GM18867 (cell line): ENCODE results near the gene DAD1.
"Not testable (repeated sequence)": the region's sequence is repeated elsewhere in the genome, so short reads cannot be mapped to it uniquely, and the experiment has no call there.

Source experiments
- ATAC-seq: cut with Tn5 transposase; IDR thresholded peaks from one replicate; pipeline ENCODE4 v1.9.1; 2021; ENCODE audit warnings: mild to moderate bottlenecking, moderate library complexity; ENCODE audit not compliant: unreplicated experiment

The DAD1 gene

GRCh38 chr14:22553861-22554497 lies 35.0 kb downstream of the DAD1 start:
- ATAC-seq, result not testable (repeated sequence)

GRCh38 chr14:22553445-22553844 lies 35.6 kb downstream of the DAD1 start:
- no peak for ATAC-seq

- no peak for ATAC-seq
Observed at GRCh38 chr14:22552827-22553076, 36.3 kb downstream of the DAD1 start.

GRCh38 chr14:22552001-22552826 lies 36.8 kb downstream of the DAD1 start:
- ATAC-seq, result no peak

GRCh38 chr14:22551605-22551997 lies 37.4 kb downstream of the DAD1 start:
- no peak for ATAC-seq

- peak; percentile 59 for ATAC-seq
Observed at GRCh38 chr14:22549981-22550673, 38.9 kb downstream of the DAD1 start.

GRCh38 chr14:22549324-22549962 lies 39.6 kb downstream of the DAD1 start:
- ATAC-seq, result no peak

- no peak for ATAC-seq
Observed at GRCh38 chr14:22547948-22548750, 40.9 kb downstream of the DAD1 start.

- ATAC-seq, result no peak
Observed at GRCh38 chr14:22547313-22547947, 41.6 kb downstream of the DAD1 start.

GRCh38 chr14:22546722-22547071 lies 42.3 kb downstream of the DAD1 start:
- ATAC-seq, result no peak

- no peak for ATAC-seq
Observed at GRCh38 chr14:22545842-22546721, 42.9 kb downstream of the DAD1 start.

GRCh38 chr14:22544881-22545420 lies 44.1 kb downstream of the DAD1 start:
- ATAC-seq, result no peak

GRCh38 chr14:22544406-22544805 lies 44.6 kb downstream of the DAD1 start:
- no peak for ATAC-seq

GRCh38 chr14:22543570-22544357 lies 45.3 kb downstream of the DAD1 start:
- ATAC-seq, result not testable (repeated sequence)

GRCh38 chr14:22542360-22542759 lies 46.7 kb downstream of the DAD1 start:
- ATAC-seq, result no peak

- no peak for ATAC-seq
Observed at GRCh38 chr14:22541721-22542120, 47.3 kb downstream of the DAD1 start.

GRCh38 chr14:22540811-22541360 lies 48.1 kb downstream of the DAD1 start:
- ATAC-seq, result no peak

GRCh38 chr14:22540293-22540692 lies 48.7 kb downstream of the DAD1 start:
- ATAC-seq, result no peak
